ENCODE measurements around the gene CDK2. TPM values are rescaled to one million over a fixed set of nuclear protein-coding genes. Genes with fewer than 3 reads are reported as not detected.

CDK2 gene
- total and polyA plus RNA-seq, 8 donors, result 4.1 to 124 (median 15.0) TPM

- intact Hi-C loops (cut with DNase I; ENCODE audit: low total_unique reads), result no loop called here
- H3K4me3 ChIP-seq, result no peak overlapping the region
- peak overlapping the region in 1 of 5 donors; percentile 91 for H3K27ac ChIP-seq
Observed at GRCh38 chr12:55965240-55965639, 1.4 kb upstream of the CDK2 start.

GRCh38 chr12:55965941-55966407, 656 bp upstream of the CDK2 start, which contains the start of gene PMEL:
Gene PMEL, minus strand, starts transcription at chr12:55966042. Its CDS starts 31 bp downstream, at chr12:55966011.
- WGBS, 5 donors, result 6 to 11% (median 10%) methylated on average over 4 of the region's 4 CpGs
- Histone ChIP-seq H3K4me3 (peak within 1 kb of the TSS; percentile 66 to 74 (median 74)), H3K4me1 (peaks cover 14 to 27% (median 18%) of the 10 kb centered on the region in 4 donors), H3K36me3 (peaks cover 0 to 11% (median 8%) of the 10 kb centered on the region in 4 donors), H3K27ac (peak within 1 kb of the TSS; percentile 76 to 91 (median 88)), H3K27me3 (no peaks in the 10 kb centered on the region), H3K9me3 (no peaks in the 10 kb centered on the region)
- TF ChIP-seq POLR2A (IDR thresholded peaks at IDR 0.05) (no peak), EP300 (IDR thresholded peaks at IDR 0.05) (no peak), CTCF (IDR thresholded peaks at IDR 0.05) (no peak), POLR2AphosphoS5 (IDR thresholded peaks at IDR 0.05) (no peak)
- intact Hi-C loops (cut with DNase I; ENCODE audit: low total_unique reads), result no loop called here
- no peak for DNase-seq

More at GRCh38 chr12:55965240-55965639, 1.4 kb upstream of the CDK2 start:
- no peaks in the 10 kb centered on the region for H3K9me3 ChIP-seq
- 80 to 87% (median 83%) methylated on average over 5 of the region's 5 CpGs for whole genome bisulfite sequencing, 5 donors
- no peaks in the 10 kb centered on the region for H3K27me3 ChIP-seq
- no peak for TF ChIP-seq EP300 (IDR thresholded peaks at IDR 0.05)
- TF ChIP-seq POLR2A (IDR thresholded peaks at IDR 0.05), result no peak
- peaks cover 0 to 6% (median under 1%) of the 10 kb centered on the region in 4 donors for H3K36me3 ChIP-seq
- peaks cover 14 to 27% (median 18%) of the 10 kb centered on the region in 4 donors for H3K4me1 ChIP-seq
- DNase-seq, result no peak

DNA sequence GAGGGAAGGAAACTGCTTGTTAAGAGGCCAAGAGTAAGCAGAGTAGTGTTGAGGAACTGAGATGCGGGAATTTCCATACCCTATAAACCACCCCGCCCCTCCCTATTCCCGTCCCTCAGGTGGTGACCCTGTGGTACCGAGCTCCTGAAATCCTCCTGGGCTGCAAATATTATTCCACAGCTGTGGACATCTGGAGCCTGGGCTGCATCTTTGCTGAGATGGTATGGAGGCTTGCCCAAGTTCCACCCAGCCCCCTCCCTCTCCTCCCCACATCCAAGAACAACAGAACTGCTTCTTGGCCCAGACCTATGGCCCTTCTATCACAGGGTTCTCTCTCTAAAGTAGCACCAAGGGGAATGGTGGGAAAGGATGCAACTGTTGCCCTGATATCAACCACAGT, 2.7 kb downstream of the CDK2 start:
- TF ChIP-seq EP300 (IDR thresholded peaks at IDR 0.05) (no peak), POLR2A (IDR thresholded peaks at IDR 0.05) (no peak), POLR2AphosphoS5 (IDR thresholded peaks at IDR 0.05) (no peak), CTCF (IDR thresholded peaks at IDR 0.05) (no peak)
- H3K36me3 ChIP-seq, result peaks cover 0 to 17% (median 14%) of the 10 kb centered on the region in 4 donors
- H3K9me3 ChIP-seq, result no peaks in the 10 kb centered on the region
- intact Hi-C loops (cut with DNase I; ENCODE audit: low total_unique reads), result no loop called here
- H3K27ac ChIP-seq, result no peak overlapping the region
- DNase-seq, result no peak
- peaks cover 21 to 47% (median 29%) of the 10 kb centered on the region in 4 donors for H3K4me1 ChIP-seq
- H3K4me3 ChIP-seq, result no peak overlapping the region
- 74 to 92% (median 86%) methylated on average over 4 of the region's 4 CpGs for WGBS, 5 donors
- H3K27me3 ChIP-seq, result no peaks in the 10 kb centered on the region

DNA sequence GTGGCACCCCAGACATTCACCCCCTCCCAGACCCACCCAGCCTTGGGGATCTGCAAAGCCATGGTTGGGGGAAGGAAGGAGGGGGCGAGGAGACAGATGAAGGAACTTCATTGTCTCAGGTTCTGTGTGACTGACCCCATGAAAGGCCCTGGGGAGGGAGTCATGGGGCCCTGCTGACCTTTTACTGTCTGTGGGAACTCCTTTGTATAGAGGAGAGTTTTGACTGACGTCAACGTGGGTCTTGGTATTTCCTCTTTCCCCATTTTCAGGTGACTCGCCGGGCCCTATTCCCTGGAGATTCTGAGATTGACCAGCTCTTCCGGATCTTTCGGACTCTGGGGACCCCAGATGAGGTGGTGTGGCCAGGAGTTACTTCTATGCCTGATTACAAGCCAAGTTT, 4.1 kb downstream of the CDK2 start:
- H3K4me3 ChIP-seq, result no peak overlapping the region
- H3K36me3 ChIP-seq, result peaks cover 0 to 17% (median 14%) of the 10 kb centered on the region in 4 donors
- H3K27me3 ChIP-seq, result no peaks in the 10 kb centered on the region
- peaks cover 28 to 57% (median 42%) of the 10 kb centered on the region in 4 donors for H3K4me1 ChIP-seq
- DNase-seq, result no peak
- intact Hi-C loops (cut with DNase I; ENCODE audit: low total_unique reads), result no loop called here
- TF ChIP-seq POLR2AphosphoS5 (IDR thresholded peaks at IDR 0.05), result no peak
- TF ChIP-seq CTCF (IDR thresholded peaks at IDR 0.05), result no peak
- no peak for TF ChIP-seq EP300 (IDR thresholded peaks at IDR 0.05)
- no peak for TF ChIP-seq POLR2A (IDR thresholded peaks at IDR 0.05)
- H3K9me3 ChIP-seq, result no peaks in the 10 kb centered on the region
- peak overlapping the region in 2 of 5 donors; percentile 96 to 98 for H3K27ac ChIP-seq
- 89 to 98% (median 92%) methylated on average over 7 of the region's 7 CpGs for WGBS, 5 donors

DNA sequence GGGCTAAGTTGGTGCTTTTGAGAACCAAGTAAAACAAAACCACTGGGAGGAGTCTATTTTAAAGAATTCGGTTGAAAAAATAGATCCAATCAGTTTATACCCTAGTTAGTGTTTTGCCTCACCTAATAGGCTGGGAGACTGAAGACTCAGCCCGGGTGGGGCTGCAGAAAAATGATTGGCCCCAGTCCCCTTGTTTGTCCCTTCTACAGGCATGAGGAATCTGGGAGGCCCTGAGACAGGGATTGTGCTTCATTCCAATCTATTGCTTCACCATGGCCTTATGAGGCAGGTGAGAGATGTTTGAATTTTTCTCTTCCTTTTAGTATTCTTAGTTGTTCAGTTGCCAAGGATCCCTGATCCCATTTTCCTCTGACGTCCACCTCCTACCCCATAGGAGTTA, 5.4 kb downstream of the CDK2 start:
- peak overlapping the region in 4 of 5 donors; percentile 91 to 98 (median 96) for H3K27ac ChIP-seq
- peaks cover 0 to 20% (median 16%) of the 10 kb centered on the region in 4 donors for H3K36me3 ChIP-seq
- TF ChIP-seq POLR2A (IDR thresholded peaks at IDR 0.05), result no peak
- TF ChIP-seq POLR2AphosphoS5 (IDR thresholded peaks at IDR 0.05), result no peak
- TF ChIP-seq CTCF (IDR thresholded peaks at IDR 0.05), result no peak
- TF ChIP-seq EP300 (IDR thresholded peaks at IDR 0.05), result no peak
- H3K4me3 ChIP-seq, result no peak overlapping the region
- intact Hi-C loops (cut with DNase I; ENCODE audit: low total_unique reads), result no loop called here
- peaks cover 35 to 64% (median 48%) of the 10 kb centered on the region in 4 donors for H3K4me1 ChIP-seq
- no peaks in the 10 kb centered on the region for H3K9me3 ChIP-seq
- no peaks in the 10 kb centered on the region for H3K27me3 ChIP-seq
- WGBS, 5 donors, result 40 to 53% (median 47%) methylated on average over 3 of the region's 3 CpGs
- peak in 1 of 2 donors; percentile 48 for DNase-seq

Measured in stomach (tissue), 9 donors.